NCI-H2107 treated with DMSO at 0.1 percent for 48 hours (cell line): ENCODE data around the gene SPATA9.

Source experiments
- DNase-seq: peaks from one replicate; lab custom pipeline; 2025; ENCODE audit not compliant: unreplicated experiment; lab: John Stamatoyannopoulos, UW

The SPATA9 gene, protein sequence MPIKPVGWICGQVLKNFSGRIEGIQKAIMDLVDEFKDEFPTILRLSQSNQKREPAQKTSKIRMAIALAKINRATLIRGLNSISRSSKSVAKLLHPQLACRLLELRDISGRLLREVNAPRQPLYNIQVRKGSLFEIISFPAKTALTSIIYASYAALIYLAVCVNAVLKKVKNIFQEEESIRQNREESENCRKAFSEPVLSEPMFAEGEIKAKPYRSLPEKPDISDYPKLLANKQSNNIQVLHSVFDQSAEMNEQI

DNA sequence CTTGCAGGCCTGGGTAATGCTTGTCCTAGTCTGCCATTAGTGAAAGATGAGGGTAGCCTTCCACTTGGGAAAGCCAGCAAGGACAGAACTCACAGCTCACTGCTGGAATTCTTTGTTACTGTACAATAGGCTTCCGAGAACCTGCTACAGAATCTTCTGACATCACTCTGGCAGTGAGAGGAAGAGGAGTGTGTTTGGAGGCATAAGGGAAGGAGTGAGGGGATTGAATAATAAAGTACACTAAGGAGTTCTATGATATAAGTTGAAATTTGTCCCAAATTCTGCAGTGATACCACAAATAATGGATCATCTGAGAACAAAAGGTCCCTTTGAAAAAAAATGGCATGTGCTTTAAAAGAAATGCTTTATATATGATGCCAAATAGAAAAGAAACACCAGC lies at the start of gene SPATA9:
TSS of gene SPATA9 (minus strand) at position 101 of the 400 bp plus-strand sequence. CDS start 137 bp downstream, outside the sequence.
- DNase-seq, result no peak

DNA sequence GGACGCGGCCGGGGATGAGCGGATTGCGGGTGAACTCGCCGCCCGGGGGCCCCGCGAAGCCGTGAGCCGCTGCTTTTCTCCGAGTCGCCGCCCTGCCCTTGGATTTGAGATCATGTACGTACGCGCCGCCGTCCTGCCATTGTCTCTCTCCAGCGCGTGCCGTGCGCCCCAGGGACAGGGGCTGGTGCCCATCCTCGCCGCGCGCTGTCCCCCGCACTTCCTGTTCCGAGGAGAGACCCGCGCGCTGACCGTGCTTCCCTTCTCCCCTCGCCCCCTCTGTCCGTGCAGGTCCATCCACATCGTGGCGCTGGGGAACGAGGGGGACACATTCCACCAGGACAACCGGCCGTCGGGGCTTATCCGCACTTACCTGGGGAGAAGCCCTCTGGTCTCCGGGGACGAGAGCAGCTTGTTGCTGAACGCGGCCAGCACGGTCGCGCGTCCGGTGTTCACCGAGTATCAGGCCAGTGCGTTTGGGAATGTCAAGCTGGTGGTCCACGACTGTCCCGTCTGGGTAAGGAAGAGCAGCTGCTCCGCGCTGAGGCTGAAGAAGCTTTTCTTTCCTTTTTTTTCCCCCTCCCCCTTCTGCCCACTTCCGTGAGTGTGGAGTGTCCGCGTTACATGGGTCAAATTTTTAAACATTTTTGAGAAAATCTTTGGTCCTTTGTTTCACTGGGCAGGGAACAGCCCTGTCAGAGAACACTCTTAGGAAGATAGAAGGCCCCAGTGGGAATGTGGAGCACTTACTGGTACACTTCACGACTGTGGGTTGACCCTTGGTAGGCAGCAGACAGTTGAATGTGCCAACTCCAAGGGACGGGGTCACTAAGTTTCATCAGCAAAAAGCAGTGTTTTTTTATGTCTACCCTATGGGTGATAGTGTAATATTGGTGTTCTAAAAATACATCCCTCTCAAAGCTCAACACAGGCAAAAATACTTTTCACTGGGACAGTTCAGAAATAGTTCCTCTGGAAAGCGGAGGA lies 49.1 kb upstream of the SPATA9 start:
- no peak for DNase-seq

DNA sequence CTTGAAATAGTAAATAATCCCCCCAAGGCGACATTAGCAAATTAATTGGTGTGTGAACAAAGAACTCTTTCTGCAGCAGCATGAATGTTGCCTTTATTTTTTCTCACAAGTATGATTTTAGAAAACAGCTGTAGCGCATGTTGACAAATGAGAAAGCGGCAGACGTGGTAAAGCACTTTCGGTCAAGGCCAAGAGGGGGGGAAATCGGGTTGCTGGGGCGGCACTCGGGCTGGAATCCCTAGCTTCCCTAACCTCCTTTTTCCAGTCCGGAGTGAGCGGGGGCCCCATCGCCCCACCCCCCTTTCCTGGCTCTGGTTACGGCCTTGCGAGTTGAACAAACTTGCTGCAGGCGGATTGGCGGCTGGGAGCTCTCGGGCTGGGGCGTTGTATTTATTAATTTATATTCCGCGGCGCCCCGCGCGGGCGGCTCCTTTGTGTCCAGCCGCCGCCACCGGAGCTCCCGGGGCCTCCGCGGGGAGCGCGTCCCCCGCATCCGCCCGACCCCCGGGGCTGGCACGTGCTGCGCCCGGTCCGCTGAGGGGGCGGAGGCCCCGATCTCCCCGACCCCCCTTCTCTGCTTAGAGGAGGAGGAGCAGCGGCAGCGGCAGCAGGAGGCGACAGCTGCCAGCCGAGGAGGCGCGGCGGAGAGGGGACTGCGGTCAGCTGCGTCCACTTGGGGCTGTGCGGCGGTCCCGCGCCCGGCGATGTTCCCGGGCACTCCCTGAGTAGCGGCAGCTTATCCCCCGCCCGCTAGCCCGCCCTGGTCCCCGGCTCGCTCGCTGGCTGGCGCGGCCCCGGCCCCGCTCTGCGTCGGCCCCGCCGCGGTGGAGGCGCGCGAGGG lies 48.2 kb upstream of the SPATA9 start, which contains the start of gene RHOBTB3:
TSS of gene RHOBTB3 (plus strand) at position 607 of the 841 bp plus-strand sequence. CDS start 347 bp downstream, outside the sequence.
- peak; percentile 58 for DNase-seq

DNA sequence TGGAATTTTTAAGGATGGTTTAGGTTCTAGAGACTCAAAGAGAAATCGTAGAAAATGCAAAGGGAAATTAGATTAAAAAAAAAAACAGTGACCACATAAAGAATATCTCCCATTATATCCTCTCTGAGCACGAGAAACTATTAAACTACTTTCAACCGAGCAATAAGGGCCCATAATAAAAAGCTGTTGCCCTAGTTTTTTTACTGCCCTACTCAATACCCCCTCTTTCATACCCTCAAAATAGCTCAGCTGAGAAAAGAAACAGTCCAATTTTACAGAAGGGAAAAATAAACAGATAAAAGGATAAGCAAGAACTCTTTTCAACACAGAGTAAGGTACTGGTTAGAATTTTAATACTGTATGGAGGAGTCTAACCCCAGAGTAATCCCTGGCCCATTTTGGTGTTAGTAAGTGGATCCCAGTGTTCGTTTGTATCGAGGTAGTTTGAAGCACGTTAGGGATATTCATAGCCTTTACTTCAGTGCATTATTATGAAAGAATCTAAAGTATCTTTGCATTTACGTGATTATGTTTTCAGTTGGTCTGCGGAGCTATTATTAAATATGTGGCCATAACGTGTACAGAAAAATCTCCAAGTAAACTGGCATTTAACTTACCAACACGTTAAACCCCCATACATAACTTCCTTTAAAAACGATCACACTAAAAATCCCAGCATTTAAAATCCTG lies 47.4 kb upstream of the SPATA9 start:
- no peak for DNase-seq

DNA sequence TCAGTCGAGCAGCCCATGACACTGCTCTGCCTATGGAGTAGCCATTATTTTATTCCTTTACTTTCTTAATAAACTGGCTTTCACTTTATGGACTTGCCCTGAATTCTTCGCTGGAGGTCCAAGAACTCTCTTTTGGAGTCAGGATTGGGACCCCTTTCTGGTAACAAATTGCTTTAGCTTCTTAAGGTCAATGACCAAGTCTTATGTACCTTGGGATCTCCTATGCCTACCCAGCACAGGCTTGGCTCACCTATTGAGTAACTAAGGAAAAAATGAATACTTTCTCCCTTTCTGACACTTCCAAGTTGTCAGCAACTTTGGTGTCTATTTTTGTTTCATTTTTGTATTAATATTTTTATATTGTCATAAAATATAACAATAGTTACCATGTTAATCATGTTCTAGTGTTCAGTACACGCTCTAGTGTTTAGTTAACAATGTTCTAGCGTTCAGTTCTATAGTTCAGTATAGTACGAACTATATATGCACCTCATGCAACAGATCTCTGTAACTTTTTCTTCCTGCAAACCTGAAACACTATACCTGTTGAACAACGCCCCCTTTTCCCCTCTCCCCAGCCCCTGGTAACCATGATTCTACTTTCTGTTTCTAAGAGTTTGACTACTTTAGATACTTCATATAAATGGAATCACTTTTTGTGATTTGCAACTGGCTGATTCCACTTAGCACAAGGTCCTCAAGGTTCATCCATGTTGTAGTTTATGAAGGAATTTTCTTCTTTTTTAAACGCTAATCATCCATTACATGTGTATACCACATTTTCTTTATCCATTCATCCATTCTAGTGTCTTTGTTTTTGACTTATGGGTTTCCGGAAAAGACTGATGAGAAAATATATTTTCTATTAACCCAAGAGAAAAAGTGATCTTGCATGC lies 46.6 kb upstream of the SPATA9 start:
- no peak for DNase-seq

DNA sequence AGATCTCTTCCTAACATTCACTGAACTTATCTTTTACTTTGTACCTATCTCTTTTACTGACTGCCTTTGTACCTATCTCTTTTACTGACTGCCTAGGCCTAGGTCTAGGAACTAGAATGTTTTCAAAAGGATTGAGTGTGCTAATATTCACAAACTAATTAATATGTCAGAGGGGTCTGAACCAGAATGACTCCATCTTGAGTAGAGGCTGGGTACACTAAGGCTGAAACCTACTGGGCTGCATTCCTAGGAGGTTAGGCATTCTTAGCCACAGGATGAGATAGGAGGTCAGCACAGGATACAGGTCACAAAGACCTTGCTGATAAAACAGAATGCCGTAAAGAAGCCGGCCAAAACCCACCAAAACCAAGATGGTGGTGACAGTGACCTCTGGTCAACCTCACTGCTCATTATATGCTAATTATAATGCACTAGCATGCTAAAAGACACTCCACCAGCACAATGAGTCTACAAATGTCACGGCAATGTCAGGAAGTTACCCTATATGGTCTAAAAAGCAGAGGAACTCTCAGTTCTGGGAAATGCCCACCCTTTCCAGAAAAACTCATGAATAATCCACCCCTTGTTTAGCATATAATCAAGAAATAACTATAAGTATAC lies 45.8 kb upstream of the SPATA9 start:
- DNase-seq, result no peak

DNA sequence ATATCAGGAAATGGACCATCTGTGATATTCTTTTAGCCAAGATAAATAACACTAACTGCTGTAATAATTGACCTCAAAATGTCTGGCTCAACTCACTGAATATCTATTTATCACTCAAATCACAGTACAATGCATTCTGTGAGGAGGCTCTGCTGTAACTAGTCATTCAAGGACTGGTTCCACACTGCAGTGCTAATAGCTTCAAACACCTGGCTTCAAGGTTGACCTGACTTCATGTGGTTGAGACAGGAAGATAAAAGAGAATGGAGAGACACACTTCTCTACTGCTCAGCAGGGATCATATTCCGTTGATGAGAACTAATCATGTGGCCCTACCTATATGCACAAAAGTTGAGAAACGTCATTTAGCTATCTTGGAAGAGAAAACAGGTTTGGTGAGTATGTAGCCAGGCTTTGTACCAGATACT lies 45.0 kb upstream of the SPATA9 start:
- DNase-seq, result peak; percentile 76

DNA sequence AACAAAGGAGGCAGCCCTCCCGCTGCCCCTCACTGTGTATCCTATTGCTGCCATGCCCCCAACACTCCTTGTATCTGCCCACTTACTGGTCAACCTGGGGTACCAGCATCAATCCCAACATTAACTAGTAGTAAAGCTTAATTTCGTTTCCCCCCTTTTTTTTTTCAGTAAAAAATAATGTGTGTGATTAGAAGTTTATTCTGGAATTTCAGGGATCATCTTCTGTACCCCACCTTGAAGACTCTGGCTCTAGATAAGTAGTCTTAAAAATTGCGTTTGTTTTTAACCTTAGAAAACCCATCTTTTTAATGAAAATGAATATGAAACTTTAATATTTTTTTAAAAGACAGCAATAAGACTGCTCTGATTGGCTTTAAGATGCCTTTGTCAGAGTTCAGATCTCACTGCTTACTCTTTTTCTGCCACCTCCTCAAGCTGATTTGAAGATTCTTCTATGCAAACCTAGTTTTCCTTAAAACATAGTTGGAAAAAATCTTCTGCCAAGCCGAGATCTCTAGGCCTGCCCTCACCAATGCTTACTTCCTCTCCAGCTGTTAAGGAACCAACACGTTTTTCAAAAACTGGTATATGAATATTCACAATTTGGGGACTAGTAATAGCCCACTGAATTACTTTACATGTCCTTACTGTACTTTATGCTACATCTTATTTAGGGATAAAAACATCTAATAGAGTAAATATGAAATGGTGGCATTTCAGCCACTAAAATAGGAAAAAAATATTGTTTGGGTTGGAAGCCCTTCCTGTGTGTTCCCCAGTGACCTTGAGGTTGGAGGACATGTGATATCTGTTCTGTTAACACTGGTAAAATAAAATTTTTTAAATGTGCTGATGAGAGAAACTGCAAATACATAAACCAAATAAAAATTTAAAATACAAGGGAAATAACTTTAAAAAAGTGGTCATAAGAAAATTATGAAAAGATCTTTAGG lies 44.3 kb upstream of the SPATA9 start:
- no peak for DNase-seq

DNA sequence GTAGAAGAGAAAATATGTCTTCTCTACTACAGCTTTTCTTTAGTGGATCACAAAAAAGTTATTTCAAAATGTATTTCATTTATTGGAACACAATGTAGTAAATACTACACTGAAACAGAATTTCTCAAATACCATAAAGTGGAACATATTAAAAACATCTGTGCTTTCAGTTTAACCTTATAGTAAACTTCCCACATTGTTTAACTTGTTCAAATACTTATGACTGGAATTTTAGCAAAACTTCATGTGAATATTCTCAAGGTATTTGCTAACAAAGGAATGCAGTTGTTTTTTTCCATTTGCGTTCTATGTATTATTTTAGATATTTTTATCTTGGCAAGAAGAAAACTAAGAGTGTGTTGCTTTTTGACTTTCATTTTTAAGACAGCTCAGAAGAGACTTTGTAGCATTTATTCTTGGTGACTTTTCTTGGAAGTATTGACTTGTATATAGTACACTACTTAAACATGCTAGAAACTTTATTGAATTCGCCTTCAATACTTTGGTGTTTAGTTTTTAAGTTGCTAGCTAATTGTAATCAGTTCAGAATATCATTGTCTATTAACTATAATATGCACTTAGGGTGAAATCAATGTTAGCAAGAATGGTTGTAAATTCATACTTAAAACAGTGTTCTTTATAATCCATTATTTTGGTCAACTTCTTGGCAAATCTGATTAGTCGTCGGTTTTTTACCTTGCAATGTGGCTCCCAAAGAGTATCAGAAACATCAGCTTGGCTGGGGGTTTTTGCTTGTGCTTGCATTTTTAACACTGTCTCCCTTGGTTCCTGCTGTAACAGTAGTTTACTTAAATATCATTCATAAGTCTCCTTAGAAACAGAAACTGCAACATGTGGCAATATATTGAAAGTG lies 43.4 kb upstream of the SPATA9 start:
- no peak for DNase-seq

DNA sequence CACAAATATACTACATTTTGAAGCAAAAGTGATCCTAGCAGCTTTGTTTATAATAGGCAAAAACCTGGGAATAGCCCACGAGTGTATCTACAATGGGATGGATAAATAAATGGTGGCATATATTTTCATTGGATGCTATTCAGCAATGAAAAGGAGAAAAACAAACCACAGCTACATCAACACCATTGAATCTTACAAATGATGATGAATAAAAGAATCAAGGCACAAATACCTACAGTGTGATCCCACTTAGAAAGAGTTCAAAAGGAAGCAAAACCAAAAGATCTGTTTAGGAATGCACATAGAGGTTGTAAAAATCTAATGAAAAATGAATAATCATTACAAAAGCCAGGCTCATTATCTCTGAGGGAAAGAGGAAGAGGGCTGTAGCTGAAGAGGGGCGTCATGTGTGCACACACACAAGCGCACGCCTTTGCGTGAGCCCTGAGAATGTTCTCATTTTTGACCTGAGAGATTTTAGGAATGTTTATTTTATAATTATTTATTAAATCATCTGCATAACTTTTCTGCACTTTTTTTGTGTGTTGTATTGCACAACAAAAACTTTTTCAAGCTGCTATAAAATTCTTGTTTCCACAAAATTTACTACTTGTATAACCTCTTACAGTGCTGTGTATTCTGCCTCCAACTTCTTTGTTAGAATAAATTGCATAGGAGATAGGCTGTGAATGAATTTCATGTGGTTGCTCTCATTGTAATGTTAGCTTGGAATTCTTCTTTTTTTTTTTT lies 42.5 kb upstream of the SPATA9 start:
- DNase-seq, result no peak

DNA sequence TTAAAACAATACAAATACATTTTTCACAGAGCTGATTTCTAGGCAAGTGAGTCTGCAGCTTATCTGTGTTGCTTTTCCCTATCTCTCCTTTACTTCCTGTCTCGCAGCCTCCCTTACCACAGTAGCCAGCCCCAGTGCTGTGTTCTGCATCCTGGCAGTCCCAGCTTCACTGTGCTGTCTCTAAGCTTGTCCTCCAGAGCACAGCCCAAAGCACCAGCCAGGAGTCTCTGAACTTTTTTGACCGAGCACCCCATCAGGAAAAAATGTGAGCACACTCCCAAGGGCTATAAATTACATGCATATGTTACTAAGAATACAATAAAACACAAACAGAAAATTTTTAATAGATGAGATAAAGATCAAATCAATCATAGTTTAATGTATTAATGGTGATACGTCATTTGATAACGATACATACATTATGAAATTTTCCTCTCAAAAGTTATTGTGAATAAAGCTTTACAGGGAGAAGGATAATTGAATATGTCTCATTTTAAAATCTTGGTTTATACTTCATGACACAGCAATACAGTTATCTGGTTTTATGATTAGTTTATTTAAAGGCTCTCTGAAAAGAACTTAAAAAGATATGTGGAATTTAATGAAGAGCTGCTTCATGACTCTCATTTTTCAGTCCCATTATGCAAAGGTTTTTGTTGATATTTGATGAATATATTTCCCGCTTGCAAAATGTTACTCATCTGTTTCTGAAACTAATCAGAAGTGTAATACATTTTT lies 41.0 kb upstream of the SPATA9 start:
- no peak for DNase-seq

DNA sequence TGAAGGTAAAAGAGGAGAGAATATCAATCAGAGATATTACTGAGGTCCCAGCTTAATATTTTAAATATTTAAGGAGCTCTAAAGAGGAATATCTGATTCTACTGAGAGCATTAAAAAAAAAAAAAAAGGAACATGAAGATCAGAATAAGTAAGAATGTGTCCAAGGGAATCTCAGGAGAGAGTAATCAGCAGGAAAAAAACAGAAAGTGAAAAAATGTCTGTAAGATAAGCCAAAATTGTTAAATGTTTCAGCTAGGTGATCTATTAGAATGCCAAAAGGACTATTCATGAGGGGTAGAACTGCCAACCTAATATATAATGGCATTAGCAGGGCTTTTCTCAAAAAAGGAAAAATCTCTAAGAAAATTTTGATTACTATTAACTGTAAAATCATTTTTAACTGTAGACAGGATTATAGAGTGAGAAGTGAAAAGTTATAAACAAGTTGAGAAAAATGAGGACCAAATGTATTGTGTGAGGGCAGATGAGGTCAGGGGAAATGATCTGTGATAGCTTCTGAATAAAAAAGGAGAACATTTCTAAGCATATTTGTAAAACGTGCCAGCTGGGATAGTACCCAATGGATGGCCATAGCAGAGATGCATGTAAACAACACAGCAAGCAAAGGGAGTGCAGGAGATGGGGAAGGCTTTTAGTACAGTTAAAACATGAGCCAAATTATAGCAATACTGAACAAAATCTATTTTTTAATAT lies 38.9 kb upstream of the SPATA9 start:
- no peak for DNase-seq

DNA sequence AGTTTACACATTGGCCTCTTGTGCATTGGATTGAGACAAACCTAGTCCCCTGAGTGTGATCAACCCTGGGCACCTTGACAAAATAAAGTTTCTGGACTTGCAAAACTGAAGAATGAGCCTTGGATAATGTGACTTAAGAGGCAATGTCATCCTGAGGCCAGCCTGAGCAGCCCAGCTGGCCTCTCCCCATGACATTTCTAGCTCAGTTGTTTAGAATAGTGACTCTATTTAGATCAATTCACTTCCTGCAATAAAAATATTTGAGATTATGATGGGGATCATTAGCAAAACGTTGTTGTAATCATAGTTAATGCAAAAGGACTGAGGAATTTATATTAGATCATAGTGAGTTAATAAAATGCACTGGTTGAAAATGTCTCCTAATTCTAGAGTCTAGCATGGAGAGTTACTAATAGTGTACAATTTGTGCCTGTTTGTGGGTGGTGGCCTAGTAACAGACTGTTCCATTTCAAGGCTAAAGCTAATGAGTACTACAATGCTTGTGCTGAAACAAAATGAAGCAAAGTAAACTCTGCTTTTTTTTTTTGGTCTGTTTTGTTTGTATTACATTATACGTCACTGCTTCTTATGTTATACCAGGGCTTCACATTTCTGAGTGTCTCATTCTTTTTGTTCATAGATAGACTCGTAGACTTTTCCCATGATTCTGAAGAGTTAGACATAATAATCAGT lies 37.4 kb upstream of the SPATA9 start:
- no peak for DNase-seq

DNA sequence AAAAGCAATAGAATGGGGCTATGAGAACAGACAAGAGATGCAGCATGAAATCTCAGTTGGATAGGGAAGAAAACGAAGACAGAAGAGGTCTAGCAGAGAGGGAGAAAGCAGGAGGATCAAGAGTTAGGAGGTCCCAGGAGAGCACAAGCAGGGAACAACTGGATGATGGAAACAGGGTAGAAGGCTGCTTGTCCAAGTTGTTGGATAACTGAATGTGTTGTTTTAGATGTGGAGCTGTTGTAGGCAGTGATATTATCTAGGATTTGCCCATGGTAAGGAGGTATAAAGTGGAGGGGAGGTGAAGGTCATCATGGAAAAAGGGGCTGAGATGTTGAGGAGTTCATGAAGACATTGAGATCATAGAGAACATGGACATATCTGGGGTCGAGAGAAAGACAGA lies 35.9 kb upstream of the SPATA9 start:
- no peak for DNase-seq
